Measurements from ENCODE around the gene AXL.

The AXL gene

GRCh38 chr19:41238244-41238643 lies 19.2 kb downstream of the AXL start:
- Histone ChIP-seq H3K4me3 (ENCODE audit: low read length, poor library complexity, severe bottlenecking) (no peak overlapping the region), H3K9me2 (replicated peaks; ENCODE audit: low read depth, low read length) (no peaks in the 10 kb centered on the region), H3F3A (ENCODE audit: low read depth) (no peaks in the 10 kb centered on the region), H3K79me2 (ENCODE audit: insufficient read depth, low read length) (no peaks in the 10 kb centered on the region), H3K36me3 (ENCODE audit: insufficient read depth, low read length) (no peaks in the 10 kb centered on the region), H3K9me3 (ENCODE audit: insufficient read depth, low read depth, low read length) (no peaks in the 10 kb centered on the region), H3K9ac (ENCODE audit: low read depth, low read length, poor library complexity, severe bottlenecking) (no peak overlapping the region), H3K4me1 (ENCODE audit: insufficient read depth, low read length, poor library complexity, severe bottlenecking) (no peaks in the 10 kb centered on the region), H4K20me1 (ENCODE audit: insufficient read depth, low read length, poor library complexity, severe bottlenecking) (no peaks in the 10 kb centered on the region), H2AFZ (ENCODE audit: low read length) (no peak overlapping the region), H3K4me2 (ENCODE audit: low read depth, low read length, poor library complexity, severe bottlenecking) (no peak overlapping the region), H3K27me3 (ENCODE audit: insufficient read depth, low read length, poor library complexity, severe bottlenecking) (no peaks in the 10 kb centered on the region)
- TF ChIP-seq EZH2phosphoT487 (IDR thresholded peaks at IDR 0.05; ENCODE audit: borderline replicate concordance) (no peak), CTCF (conservative IDR thresholded peaks at IDR 0.05; ENCODE audit: low read length) (no peak)

GRCh38 chr19:41239363-41239762 lies 20.3 kb downstream of the AXL start:
- Histone ChIP-seq H3K4me3 (ENCODE audit: low read length, poor library complexity, severe bottlenecking) (no peak overlapping the region), H3F3A (ENCODE audit: low read depth) (no peaks in the 10 kb centered on the region), H3K9me2 (replicated peaks; ENCODE audit: low read depth, low read length) (no peaks in the 10 kb centered on the region), H2AFZ (ENCODE audit: low read length) (no peak overlapping the region), H3K9me3 (ENCODE audit: insufficient read depth, low read depth, low read length) (no peaks in the 10 kb centered on the region), H3K4me2 (ENCODE audit: low read depth, low read length, poor library complexity, severe bottlenecking) (no peak overlapping the region), H3K79me2 (ENCODE audit: insufficient read depth, low read length) (no peaks in the 10 kb centered on the region), H3K9ac (ENCODE audit: low read depth, low read length, poor library complexity, severe bottlenecking) (no peak overlapping the region), H3K27me3 (ENCODE audit: insufficient read depth, low read length, poor library complexity, severe bottlenecking) (no peaks in the 10 kb centered on the region), H3K36me3 (ENCODE audit: insufficient read depth, low read length) (no peaks in the 10 kb centered on the region), H3K4me1 (ENCODE audit: insufficient read depth, low read length, poor library complexity, severe bottlenecking) (no peaks in the 10 kb centered on the region), H4K20me1 (ENCODE audit: insufficient read depth, low read length, poor library complexity, severe bottlenecking) (no peaks in the 10 kb centered on the region)
- TF ChIP-seq EZH2phosphoT487 (IDR thresholded peaks at IDR 0.05; ENCODE audit: borderline replicate concordance) (no peak), CTCF (conservative IDR thresholded peaks at IDR 0.05; ENCODE audit: low read length) (no peak)

- H3K9me2 ChIP-seq (replicated peaks; ENCODE audit: low read depth, low read length), result no peaks in the 10 kb centered on the region
- no peaks in the 10 kb centered on the region for H3K79me2 ChIP-seq (ENCODE audit: insufficient read depth, low read length)
- no peaks in the 10 kb centered on the region for H3F3A ChIP-seq (ENCODE audit: low read depth)
- no peaks in the 10 kb centered on the region for H3K9me3 ChIP-seq (ENCODE audit: insufficient read depth, low read depth, low read length)
- no peaks in the 10 kb centered on the region for H3K27me3 ChIP-seq (ENCODE audit: insufficient read depth, low read length, poor library complexity, severe bottlenecking)
- no peaks in the 10 kb centered on the region for H3K36me3 ChIP-seq (ENCODE audit: insufficient read depth, low read length)
- H3K4me3 ChIP-seq (ENCODE audit: low read length, poor library complexity, severe bottlenecking), result no peak overlapping the region
- H4K20me1 ChIP-seq (ENCODE audit: insufficient read depth, low read length, poor library complexity, severe bottlenecking), result no peaks in the 10 kb centered on the region
- no peak overlapping the region for H2AFZ ChIP-seq (ENCODE audit: low read length)
- no peak overlapping the region for H3K9ac ChIP-seq (ENCODE audit: low read depth, low read length, poor library complexity, severe bottlenecking)
- H3K4me2 ChIP-seq (ENCODE audit: low read depth, low read length, poor library complexity, severe bottlenecking), result no peak overlapping the region
- TF ChIP-seq EZH2phosphoT487 (IDR thresholded peaks at IDR 0.05; ENCODE audit: borderline replicate concordance), result no peak
- H3K4me1 ChIP-seq (ENCODE audit: insufficient read depth, low read length, poor library complexity, severe bottlenecking), result no peaks in the 10 kb centered on the region
Measured at GRCh38 chr19:41239961-41240574, 21.0 kb downstream of the AXL start.

GRCh38 chr19:41241859-41242258 lies 22.8 kb downstream of the AXL start:
- no peak overlapping the region for H2AFZ ChIP-seq (ENCODE audit: low read length)
- no peak overlapping the region for H3K4me3 ChIP-seq (ENCODE audit: low read length, poor library complexity, severe bottlenecking)
- H3K4me1 ChIP-seq (ENCODE audit: insufficient read depth, low read length, poor library complexity, severe bottlenecking), result no peaks in the 10 kb centered on the region
- no peaks in the 10 kb centered on the region for H3F3A ChIP-seq (ENCODE audit: low read depth)
- H3K27me3 ChIP-seq (ENCODE audit: insufficient read depth, low read length, poor library complexity, severe bottlenecking), result no peaks in the 10 kb centered on the region
- no peaks in the 10 kb centered on the region for H4K20me1 ChIP-seq (ENCODE audit: insufficient read depth, low read length, poor library complexity, severe bottlenecking)
- H3K9ac ChIP-seq (ENCODE audit: low read depth, low read length, poor library complexity, severe bottlenecking), result no peak overlapping the region
- no peak overlapping the region for H3K4me2 ChIP-seq (ENCODE audit: low read depth, low read length, poor library complexity, severe bottlenecking)
- TF ChIP-seq CTCF (conservative IDR thresholded peaks at IDR 0.05; ENCODE audit: low read length) (no peak), EZH2phosphoT487 (IDR thresholded peaks at IDR 0.05; ENCODE audit: borderline replicate concordance) (no peak)
- no peaks in the 10 kb centered on the region for H3K36me3 ChIP-seq (ENCODE audit: insufficient read depth, low read length)
- H3K79me2 ChIP-seq (ENCODE audit: insufficient read depth, low read length), result no peaks in the 10 kb centered on the region
- no peaks in the 10 kb centered on the region for H3K9me2 ChIP-seq (replicated peaks; ENCODE audit: low read depth, low read length)
- H3K9me3 ChIP-seq (ENCODE audit: insufficient read depth, low read depth, low read length), result no peaks in the 10 kb centered on the region

Data from Loucy (cell line).